MCF 10A (cell line): Measurements from ENCODE around the gene ODC1. TPM values are rescaled to one million over a fixed set of nuclear protein-coding genes. Genes with fewer than 3 reads are reported as not detected.

ENCODE experiments used
- BruUV-seq: library from RNA; stranded (reverse); fragments of 400-500 nt; replicated peaks from 2 replicates; lab custom pipeline; 2021; lab: Mats Ljungman, UMichigan
- CTCF ChIA-PET: fragments of 300-600 bp; sonication (Branson Sonifier 250); formaldehyde crosslinking; extraction: SDS; loops from one replicate; lab custom pipeline; 2021; ENCODE audit warnings: antibody characterized with exemption, inconsistent platforms; lab: Yijun Ruan, JAX
- POLR2A ChIA-PET: fragments of 300-600, 350-650 bp; sonication (Branson Sonifier 250); formaldehyde crosslinking; extraction: SDS; loops from one replicate; lab custom pipeline; 2020; ENCODE audit warnings: antibody characterized with exemption, inconsistent platforms; lab: Yijun Ruan, JAX
- DNase-seq: peaks from one replicate; pipeline ENCODE4 v3.0.0-alpha.2; 2018; ENCODE audit not compliant: unreplicated experiment
- H3K27ac Mint-ChIP-seq: one replicate; pipeline ENCODE4 v1.8.0; 2022; ENCODE audit warnings: mild to moderate bottlenecking, low read depth, mixed read lengths; ENCODE audit not compliant: unreplicated experiment
- H3K27me3 Mint-ChIP-seq: one replicate; pipeline ENCODE4 v1.8.0; 2022; ENCODE audit warnings: mixed read lengths; ENCODE audit not compliant: insufficient read depth, unreplicated experiment
- H3K36me3 Mint-ChIP-seq: one replicate; pipeline ENCODE4 v1.8.0; 2022; ENCODE audit warnings: mild to moderate bottlenecking, moderate library complexity, mixed read lengths; ENCODE audit not compliant: insufficient read depth, unreplicated experiment
- H3K4me1 Mint-ChIP-seq: one replicate; pipeline ENCODE4 v1.8.0; 2022; ENCODE audit warnings: mixed read lengths; ENCODE audit not compliant: insufficient read depth, unreplicated experiment
- H3K4me3 Mint-ChIP-seq: one replicate; pipeline ENCODE4 v1.8.0; 2022; ENCODE audit warnings: mild to moderate bottlenecking, moderate library complexity, mixed read lengths; ENCODE audit not compliant: unreplicated experiment
- H3K9me3 Mint-ChIP-seq: one replicate; pipeline ENCODE4 v1.8.0; 2022; ENCODE audit warnings: mixed read lengths; ENCODE audit not compliant: unreplicated experiment
- intact Hi-C: fragments of 100-400 bp; cut with micrococcal nuclease; formaldehyde crosslinking; loops from 2 replicates; pipeline ENCODE4 v1.14.1; 2022
- total RNA-seq: library from RNA; stranded (reverse); gene quantifications from 2 replicates; pipeline ENCODE4 v1.2.3, GENCODE V29; 2022
- TF ChIP-seq, protein P1 (sequence below): fragments of 200-600 bp; IDR thresholded peaks from one replicate; pipeline ENCODE4 v1.8.0; 2022; ENCODE audit warnings: antibody characterized with exemption, mild to moderate bottlenecking; ENCODE audit not compliant: unreplicated experiment

ODC1 gene
- total RNA-seq, 1 experiment from 2014 or later = 341 TPM

DNA sequence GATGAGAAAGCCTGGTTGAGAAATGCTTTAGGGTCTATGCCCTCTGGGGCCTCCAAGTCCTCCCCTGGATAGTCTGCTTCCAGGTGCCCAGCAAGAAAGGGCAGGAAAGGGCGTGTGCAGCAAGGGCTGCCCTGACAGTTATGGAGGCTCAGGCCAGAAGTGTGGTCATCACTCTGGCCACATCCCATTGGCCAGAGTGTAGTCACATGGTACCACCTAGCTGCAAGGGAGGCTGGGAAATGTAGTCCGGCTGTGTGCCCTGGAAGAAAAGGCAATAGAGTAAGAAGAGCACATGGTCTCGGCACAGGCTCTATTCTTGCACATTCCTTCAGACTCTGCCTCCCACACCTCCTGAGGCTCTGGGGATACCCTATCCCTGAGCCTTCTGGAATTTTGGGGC is 35.7 kb downstream of the ODC1 start:
- DNase-seq = peak; percentile 67

DNA sequence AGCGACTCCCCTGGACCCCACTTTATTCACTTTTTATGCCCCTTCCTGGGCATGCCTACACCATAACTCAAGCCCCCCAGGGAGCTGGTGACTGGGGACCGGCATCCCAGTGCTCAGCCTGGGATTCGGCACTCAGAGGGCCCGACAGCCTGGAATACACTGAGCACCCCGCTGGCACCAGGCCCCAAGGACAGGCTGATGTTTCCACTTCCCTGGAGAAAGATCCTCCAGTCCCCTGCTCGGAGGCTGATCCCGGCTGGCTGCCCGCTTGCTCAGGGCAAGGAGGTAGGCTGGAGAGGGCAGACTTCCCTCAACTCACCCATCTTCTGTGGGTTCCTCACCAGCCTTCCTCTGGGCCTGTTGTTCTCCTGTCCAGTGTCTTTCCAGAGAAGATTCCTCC is 36.6 kb downstream of the ODC1 start:
- TF ChIP-seq, protein P1, sequence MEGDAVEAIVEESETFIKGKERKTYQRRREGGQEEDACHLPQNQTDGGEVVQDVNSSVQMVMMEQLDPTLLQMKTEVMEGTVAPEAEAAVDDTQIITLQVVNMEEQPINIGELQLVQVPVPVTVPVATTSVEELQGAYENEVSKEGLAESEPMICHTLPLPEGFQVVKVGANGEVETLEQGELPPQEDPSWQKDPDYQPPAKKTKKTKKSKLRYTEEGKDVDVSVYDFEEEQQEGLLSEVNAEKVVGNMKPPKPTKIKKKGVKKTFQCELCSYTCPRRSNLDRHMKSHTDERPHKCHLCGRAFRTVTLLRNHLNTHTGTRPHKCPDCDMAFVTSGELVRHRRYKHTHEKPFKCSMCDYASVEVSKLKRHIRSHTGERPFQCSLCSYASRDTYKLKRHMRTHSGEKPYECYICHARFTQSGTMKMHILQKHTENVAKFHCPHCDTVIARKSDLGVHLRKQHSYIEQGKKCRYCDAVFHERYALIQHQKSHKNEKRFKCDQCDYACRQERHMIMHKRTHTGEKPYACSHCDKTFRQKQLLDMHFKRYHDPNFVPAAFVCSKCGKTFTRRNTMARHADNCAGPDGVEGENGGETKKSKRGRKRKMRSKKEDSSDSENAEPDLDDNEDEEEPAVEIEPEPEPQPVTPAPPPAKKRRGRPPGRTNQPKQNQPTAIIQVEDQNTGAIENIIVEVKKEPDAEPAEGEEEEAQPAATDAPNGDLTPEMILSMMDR = no peak
- no peaks in the 10 kb centered on the region for H3K27me3 Mint-ChIP-seq
- peaks cover 39% of the 10 kb centered on the region for H3K4me1 Mint-ChIP-seq
- intact Hi-C loops = no loop called here
- H3K9me3 Mint-ChIP-seq = no peaks in the 10 kb centered on the region
- CTCF ChIA-PET = interaction anchor here (1.1 to 6.7 kb wide), 4 partner anchors 21 to 339 kb away, joined by 4 to 85 read pairs (median 58); no protein-coding TSS in a partner anchor
- H3K36me3 Mint-ChIP-seq = peaks cover 59% of the 10 kb centered on the region
- no TSS peak for BruUV-seq
- H3K4me3 Mint-ChIP-seq = no peak overlapping the region
- POLR2A ChIA-PET = no interaction called here
- no peak for DNase-seq
- H3K27ac Mint-ChIP-seq = no peak overlapping the region

More for the DNA sequence above, 35.7 kb downstream of the ODC1 start:
- H3K36me3 Mint-ChIP-seq = peaks cover 53% of the 10 kb centered on the region
- H3K9me3 Mint-ChIP-seq = no peaks in the 10 kb centered on the region
- no peak overlapping the region for H3K4me3 Mint-ChIP-seq
- ChIA-PET POLR2A (interaction anchor here (0.8 kb wide), 1 partner anchor 297 kb away, joined by 3 read pairs; no protein-coding TSS in a partner anchor), CTCF (interaction anchor here (0.7 to 1.2 kb wide), 3 partner anchors 23 to 287 kb away, joined by 3 to 4 read pairs (median 3); no protein-coding TSS in a partner anchor)
- no TSS peak for BruUV-seq
- peaks cover 32% of the 10 kb centered on the region for H3K4me1 Mint-ChIP-seq
- TF ChIP-seq, protein P1 = no peak
- intact Hi-C loops = no loop called here
- H3K27ac Mint-ChIP-seq = no peak overlapping the region
- no peaks in the 10 kb centered on the region for H3K27me3 Mint-ChIP-seq

DNA sequence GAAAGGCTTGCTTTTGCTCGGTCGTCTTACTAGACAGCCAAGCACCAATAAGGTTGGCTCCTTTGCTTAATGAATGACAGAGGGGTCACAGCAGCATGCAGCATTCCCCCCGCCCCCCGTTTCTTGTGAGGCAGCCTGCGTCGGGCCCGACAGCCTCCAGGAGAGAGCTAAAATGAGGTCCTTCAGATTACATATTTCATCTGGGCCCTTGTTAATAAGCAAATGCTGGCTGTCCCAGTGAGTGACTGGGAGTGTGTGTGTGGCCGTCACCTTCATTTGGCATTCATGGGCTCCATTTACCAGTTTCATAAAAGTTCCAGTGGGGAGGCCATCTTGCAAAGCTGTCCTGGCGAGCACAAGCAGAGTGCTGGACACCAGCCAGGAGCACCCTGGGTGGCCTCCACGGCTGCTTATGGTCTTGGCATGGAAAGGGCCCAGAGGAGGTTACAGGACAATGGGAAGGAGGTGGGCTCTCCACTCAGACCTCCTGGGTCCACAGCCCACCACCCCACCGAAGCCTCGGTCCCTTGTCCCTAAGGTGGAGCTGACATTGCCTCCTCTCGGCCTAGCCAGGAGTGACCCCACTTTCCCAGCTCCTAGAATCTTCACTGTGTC is 37.2 kb downstream of the ODC1 start:
- BruUV-seq = no TSS peak
- ChIA-PET POLR2A (interaction anchor here (0.6 kb wide), 1 partner anchor 151 kb away, joined by 3 read pairs; no protein-coding TSS in a partner anchor), CTCF (interaction anchor here (0.7 to 6.7 kb wide), 7 partner anchors 20 to 1446 kb away, joined by 4 to 126 read pairs (median 37); partner anchors contain the start of gene RRM2)
- DNase-seq = no peak
- TF ChIP-seq, protein P1 = no peak
- Mint-ChIP-seq H3K9me3 (no peaks in the 10 kb centered on the region), H3K4me3 (no peak overlapping the region), H3K27me3 (no peaks in the 10 kb centered on the region), H3K36me3 (peaks cover 58% of the 10 kb centered on the region), H3K4me1 (peaks cover 42% of the 10 kb centered on the region), H3K27ac (no peak overlapping the region)
- intact Hi-C loops = no loop called here

DNA sequence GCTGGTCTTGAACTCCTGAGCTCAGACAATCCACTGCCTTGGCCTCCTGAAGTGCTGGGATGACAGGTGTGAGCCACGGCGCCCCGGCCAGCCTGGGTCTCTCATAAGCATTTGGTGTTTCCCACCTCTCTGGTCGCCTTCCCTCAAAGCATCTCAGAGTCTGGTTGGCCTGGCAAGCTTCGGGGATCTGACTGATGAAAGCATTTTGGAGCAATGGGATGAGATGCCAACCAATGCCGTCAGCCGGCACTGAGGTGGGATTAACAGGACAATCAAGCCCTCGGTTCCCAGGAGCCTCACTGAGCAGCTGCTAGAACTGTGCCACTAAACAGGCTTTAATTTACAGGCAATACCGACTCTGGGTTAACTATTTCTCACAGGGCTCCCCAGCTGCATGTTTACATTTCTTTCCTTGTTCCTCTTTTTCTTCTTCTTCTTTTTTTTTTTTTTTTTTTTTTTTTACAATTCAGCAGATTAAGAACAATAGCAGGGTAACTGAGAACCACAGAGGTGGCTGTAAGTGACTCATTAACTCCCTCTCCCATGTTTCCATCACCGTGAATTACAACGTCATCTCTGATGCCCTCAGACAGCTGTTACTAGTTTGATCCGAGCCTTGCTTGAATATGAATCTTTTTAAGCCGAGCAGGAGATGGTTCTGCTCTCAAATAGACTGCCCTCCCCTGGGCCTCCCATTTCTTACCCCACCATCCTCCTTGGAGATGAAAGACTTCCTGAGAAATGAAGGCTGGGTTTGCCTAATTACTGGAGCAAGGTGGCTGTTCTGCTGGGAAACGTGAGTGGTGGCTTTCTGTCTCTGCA is 37.9 kb downstream of the ODC1 start:
- Mint-ChIP-seq H3K4me1 (peaks cover 50% of the 10 kb centered on the region), H3K9me3 (no peaks in the 10 kb centered on the region), H3K27me3 (no peaks in the 10 kb centered on the region), H3K36me3 (peaks cover 64% of the 10 kb centered on the region), H3K27ac (no peak overlapping the region), H3K4me3 (no peak overlapping the region)
- CTCF ChIA-PET = interaction anchor here (0.6 to 6.7 kb wide), 49 partner anchors 9 to 954 kb away, joined by 3 to 126 read pairs (median 6); partner anchors contain the start of genes HPCAL1 and RRM2
- POLR2A ChIA-PET = interaction anchor here (1.2 to 4.0 kb wide), 5 partner anchors 37 to 290 kb away, joined by 3 to 58 read pairs (median 27); partner anchors contain the start of genes HPCAL1 and ODC1
- no peak for DNase-seq
- BruUV-seq = no TSS peak
- intact Hi-C loops = no loop called here
- TF ChIP-seq, protein P1 = no peak
